Measurements from ENCODE around the gene CSMD2.

- TF ChIP-seq PATZ1 (CRISPR knock-in tag; IDR thresholded peaks at IDR 0.05; ENCODE audit: borderline replicate concordance) (no peak), RARB (CRISPR knock-in tag; IDR thresholded peaks at IDR 0.05) (no peak), ZNF8 (CRISPR knock-in tag; IDR thresholded peaks at IDR 0.05) (no peak), ZNF70 (CRISPR knock-in tag; IDR thresholded peaks at IDR 0.05) (no peak), CSDC2 (CRISPR knock-in tag; IDR thresholded peaks at IDR 0.05) (no peak), TOX (CRISPR knock-in tag; IDR thresholded peaks at IDR 0.05; ENCODE audit: borderline replicate concordance) (no peak), ESRRG (CRISPR knock-in tag; IDR thresholded peaks at IDR 0.05) (no peak), ZFP3 (CRISPR knock-in tag; IDR thresholded peaks at IDR 0.05) (no peak)
Observed at GRCh38 chr1:33819913-33820311, 345.1 kb downstream of the CSMD2 start.

Data from SK-N-SH treated with all-trans-retinoic acid at 6 μM for 48 hours (cell line).